ENCODE results near the gene PARP2. TPM values are rescaled to one million over a fixed set of nuclear protein-coding genes. Genes with fewer than 3 reads are reported as not detected.

Gene PARP2
- polyA plus RNA-seq: 10 to 100 TPM in 2 of 3 donors, 1 to 10 TPM in 1; 8.1 to 12.8 (median 10.4) TPM

GRCh38 chr14:20343092-20343861, at the start of gene PARP2:
Gene PARP2, plus strand, starts transcription at chr14:20343635. Its CDS starts 7 bp downstream, at chr14:20343642.
- peak within 1 kb of the TSS; percentile 92 to 99 (median 98) for H3K27ac Mint-ChIP-seq
- H3K4me1 Mint-ChIP-seq: peaks cover 13 to 19% of the 10 kb centered on the region in 2 donors
- peaks cover 0 to 5% (median 0%) of the 10 kb centered on the region in 3 donors for H3K36me3 Mint-ChIP-seq
- H3K4me3 Mint-ChIP-seq: peak within 1 kb of the TSS; percentile 93 to 98 (median 97)
- no peaks in the 10 kb centered on the region for H3K9me3 Mint-ChIP-seq
- peaks cover 7 to 14% (median 8%) of the 10 kb centered on the region in 3 donors for H3K27me3 Mint-ChIP-seq (ENCODE audit: low read depth in 3 of 3)
- DNase-seq: peak; percentile 92 to 94 (median 93)

GRCh38 chr14:20294636-20295035, 48.8 kb upstream of the PARP2 start:
- H3K9me3 Mint-ChIP-seq: no peaks in the 10 kb centered on the region
- H3K27ac Mint-ChIP-seq: no peak overlapping the region

GRCh38 chr14:20295067-20295466, 48.4 kb upstream of the PARP2 start:
- Mint-ChIP-seq H3K4me3 (no peak overlapping the region), H3K4me1 (no peaks in the 10 kb centered on the region), H3K9me3 (no peaks in the 10 kb centered on the region), H3K27me3 (ENCODE audit: low read depth in 3 of 3) (no peaks in the 10 kb centered on the region), H3K27ac (no peak overlapping the region), H3K36me3 (peaks cover 34 to 58% (median 43%) of the 10 kb centered on the region in 3 donors)
- no peak for DNase-seq

More at GRCh38 chr14:20294636-20295035, 48.8 kb upstream of the PARP2 start:
- Mint-ChIP-seq H3K36me3 (peaks cover 34 to 62% (median 46%) of the 10 kb centered on the region in 3 donors), H3K27me3 (ENCODE audit: low read depth in 3 of 3) (no peaks in the 10 kb centered on the region), H3K4me3 (no peak overlapping the region), H3K4me1 (no peaks in the 10 kb centered on the region)
- DNase-seq: no peak

- H3K27ac Mint-ChIP-seq: peak overlapping the region in 1 of 6 donors; percentile 12
- H3K9me3 Mint-ChIP-seq: no peaks in the 10 kb centered on the region
- H3K27me3 Mint-ChIP-seq (ENCODE audit: low read depth in 3 of 3): peaks cover 8 to 9% (median 8%) of the 10 kb centered on the region in 3 donors
Observed at GRCh38 chr14:20302042-20302755, 41.2 kb upstream of the PARP2 start.

GRCh38 chr14:20305265-20306078, 38.0 kb upstream of the PARP2 start, which contains the start of gene TTC5:
Gene TTC5, minus strand, starts transcription at chr14:20305951. Its CDS starts 14 bp downstream, at chr14:20305937.
- Mint-ChIP-seq H3K27ac (peak within 1 kb of the TSS; percentile 83 to 95 (median 90)), H3K36me3 (peaks cover under 1 to 15% (median 9%) of the 10 kb centered on the region in 3 donors), H3K4me1 (peaks cover 28 to 43% of the 10 kb centered on the region in 2 donors), H3K4me3 (peak within 1 kb of the TSS; percentile 91 to 96 (median 93)), H3K27me3 (ENCODE audit: low read depth in 3 of 3) (peaks cover 6 to 9% (median 8%) of the 10 kb centered on the region in 3 donors), H3K9me3 (no peaks in the 10 kb centered on the region)
- DNase-seq: peak; percentile 87 to 89 (median 87)

More at GRCh38 chr14:20302042-20302755, 41.2 kb upstream of the PARP2 start:
- Mint-ChIP-seq H3K36me3 (peaks cover 12 to 30% (median 20%) of the 10 kb centered on the region in 3 donors), H3K4me3 (no peak overlapping the region), H3K4me1 (peaks cover 28 to 43% of the 10 kb centered on the region in 2 donors)
- DNase-seq: no peak

- Mint-ChIP-seq H3K27ac (peak overlapping the region; percentile 83 to 95 (median 90)), H3K4me1 (peaks cover 28 to 43% of the 10 kb centered on the region in 2 donors), H3K9me3 (no peaks in the 10 kb centered on the region), H3K27me3 (ENCODE audit: low read depth in 3 of 3) (peaks cover 6 to 9% (median 8%) of the 10 kb centered on the region in 3 donors), H3K4me3 (peak overlapping the region; percentile 91 to 96 (median 93)), H3K36me3 (peaks cover 0 to 10% (median 5%) of the 10 kb centered on the region in 3 donors)
- DNase-seq: no peak
Observed at GRCh38 chr14:20306079-20306423, 37.4 kb upstream of the PARP2 start.

GRCh38 chr14:20314026-20314425, 29.4 kb upstream of the PARP2 start:
- DNase-seq: no peak
- H3K27me3 Mint-ChIP-seq (ENCODE audit: low read depth in 3 of 3): no peaks in the 10 kb centered on the region
- H3K36me3 Mint-ChIP-seq: peaks cover 3 to 23% (median 11%) of the 10 kb centered on the region in 3 donors
- no peak overlapping the region for H3K4me3 Mint-ChIP-seq
- no peak overlapping the region for H3K27ac Mint-ChIP-seq
- no peaks in the 10 kb centered on the region for H3K4me1 Mint-ChIP-seq
- H3K9me3 Mint-ChIP-seq: no peaks in the 10 kb centered on the region

GRCh38 chr14:20317720-20318119, 25.7 kb upstream of the PARP2 start:
- Mint-ChIP-seq H3K4me3 (no peak overlapping the region), H3K27ac (no peak overlapping the region), H3K4me1 (no peaks in the 10 kb centered on the region), H3K36me3 (peaks cover 3 to 19% (median 15%) of the 10 kb centered on the region in 3 donors), H3K27me3 (ENCODE audit: low read depth in 3 of 3) (no peaks in the 10 kb centered on the region), H3K9me3 (no peaks in the 10 kb centered on the region)
- no peak for DNase-seq

- Mint-ChIP-seq H3K9me3 (no peaks in the 10 kb centered on the region), H3K27ac (peak overlapping the region in 5 of 6 donors; percentile 11 to 44 (median 26)), H3K27me3 (ENCODE audit: low read depth in 3 of 3) (no peaks in the 10 kb centered on the region), H3K4me3 (no peak overlapping the region), H3K4me1 (peaks cover 7 to 13% of the 10 kb centered on the region in 2 donors), H3K36me3 (peaks cover 0 to 9% (median 5%) of the 10 kb centered on the region in 3 donors)
- DNase-seq: peak; percentile 50 to 61 (median 53)
Observed at GRCh38 chr14:20327005-20327869, 16.2 kb upstream of the PARP2 start.

- peaks cover 0 to 9% (median 5%) of the 10 kb centered on the region in 3 donors for H3K36me3 Mint-ChIP-seq
- H3K4me3 Mint-ChIP-seq: no peak overlapping the region
- no peaks in the 10 kb centered on the region for H3K27me3 Mint-ChIP-seq (ENCODE audit: low read depth in 3 of 3)
- peaks cover 18 to 28% of the 10 kb centered on the region in 2 donors for H3K4me1 Mint-ChIP-seq
- no peaks in the 10 kb centered on the region for H3K9me3 Mint-ChIP-seq
- no peak for DNase-seq
- peak overlapping the region in 1 of 6 donors; percentile 55 for H3K27ac Mint-ChIP-seq
Observed at GRCh38 chr14:20328705-20329104, 14.7 kb upstream of the PARP2 start.

GRCh38 chr14:20329355-20329754, 14.1 kb upstream of the PARP2 start:
- Mint-ChIP-seq H3K27me3 (ENCODE audit: low read depth in 3 of 3) (no peaks in the 10 kb centered on the region), H3K4me3 (no peak overlapping the region), H3K27ac (no peak overlapping the region), H3K4me1 (peaks cover 18 to 29% of the 10 kb centered on the region in 2 donors), H3K9me3 (no peaks in the 10 kb centered on the region), H3K36me3 (peaks cover 0 to 4% (median 3%) of the 10 kb centered on the region in 3 donors)
- DNase-seq: no peak

GRCh38 chr14:20331053-20331613, 12.3 kb upstream of the PARP2 start:
- Mint-ChIP-seq H3K36me3 (no peaks in the 10 kb centered on the region), H3K4me1 (peaks cover 18 to 29% of the 10 kb centered on the region in 2 donors), H3K27ac (peak overlapping the region in 3 of 6 donors; percentile 39 to 58 (median 43)), H3K27me3 (ENCODE audit: low read depth in 3 of 3) (no peaks in the 10 kb centered on the region), H3K4me3 (no peak overlapping the region), H3K9me3 (no peaks in the 10 kb centered on the region)
- no peak for DNase-seq
